ENCODE measurements around the gene OTUD6A. TPM values are rescaled to one million over a fixed set of nuclear protein-coding genes. Genes with fewer than 3 reads are reported as not detected.

Gene OTUD6A
- total RNA-seq, 1 donor from 2014 or later, result not detected

- DNase-seq (ENCODE audit: low read depth) (no peak), FAIRE-seq (no peak)
- H3K27me3 ChIP-seq (ENCODE audit: control insufficient read depth, insufficient read depth, low read length), result no peaks in the 10 kb centered on the region
- H3K4me3 ChIP-seq (ENCODE audit: low read depth, low read length), result no peak overlapping the region
- no peak for TF ChIP-seq CTCF (IDR thresholded peaks at IDR 0.05; ENCODE audit: insufficient read depth, low read length, severe bottlenecking)
- H3K36me3 ChIP-seq (ENCODE audit: control insufficient read depth, insufficient read depth, low read length), result no peaks in the 10 kb centered on the region
Measured at GRCh38 chrX:70025464-70025863, 36.8 kb upstream of the OTUD6A start.

GRCh38 chrX:70026112-70026850 lies 36.0 kb upstream of the OTUD6A start:
- DNase-seq (ENCODE audit: low read depth), result peak; percentile 53
- no peak for FAIRE-seq
- Histone ChIP-seq H3K36me3 (ENCODE audit: control insufficient read depth, insufficient read depth, low read length) (no peaks in the 10 kb centered on the region), H3K4me3 (ENCODE audit: low read depth, low read length) (no peak overlapping the region), H3K27me3 (ENCODE audit: control insufficient read depth, insufficient read depth, low read length) (no peaks in the 10 kb centered on the region)
- TF ChIP-seq CTCF (IDR thresholded peaks at IDR 0.05; ENCODE audit: insufficient read depth, low read length, severe bottlenecking), result no peak

- Histone ChIP-seq H3K4me3 (ENCODE audit: low read depth, low read length) (no peak overlapping the region), H3K27me3 (ENCODE audit: control insufficient read depth, insufficient read depth, low read length) (no peaks in the 10 kb centered on the region), H3K36me3 (ENCODE audit: control insufficient read depth, insufficient read depth, low read length) (no peaks in the 10 kb centered on the region)
- FAIRE-seq (no peak), DNase-seq (ENCODE audit: low read depth) (no peak)
- no peak for TF ChIP-seq CTCF (IDR thresholded peaks at IDR 0.05; ENCODE audit: insufficient read depth, low read length, severe bottlenecking)
Measured at GRCh38 chrX:70026851-70027200, 35.4 kb upstream of the OTUD6A start.

GRCh38 chrX:70029863-70030262 lies 32.4 kb upstream of the OTUD6A start:
- no peak for TF ChIP-seq CTCF (IDR thresholded peaks at IDR 0.05; ENCODE audit: insufficient read depth, low read length, severe bottlenecking)
- Histone ChIP-seq H3K4me3 (ENCODE audit: low read depth, low read length) (no peak overlapping the region), H3K27me3 (ENCODE audit: control insufficient read depth, insufficient read depth, low read length) (no peaks in the 10 kb centered on the region), H3K36me3 (ENCODE audit: control insufficient read depth, insufficient read depth, low read length) (no peaks in the 10 kb centered on the region)
- FAIRE-seq (no peak), DNase-seq (ENCODE audit: low read depth) (no peak)

GRCh38 chrX:70030301-70030767 lies 31.9 kb upstream of the OTUD6A start:
- Histone ChIP-seq H3K36me3 (ENCODE audit: control insufficient read depth, insufficient read depth, low read length) (no peaks in the 10 kb centered on the region), H3K27me3 (ENCODE audit: control insufficient read depth, insufficient read depth, low read length) (no peaks in the 10 kb centered on the region), H3K4me3 (ENCODE audit: low read depth, low read length) (no peak overlapping the region)
- peak; percentile 40 for FAIRE-seq
- peak; percentile 40 for DNase-seq (ENCODE audit: low read depth)
- TF ChIP-seq CTCF (IDR thresholded peaks at IDR 0.05; ENCODE audit: insufficient read depth, low read length, severe bottlenecking), result peak; percentile 69

- FAIRE-seq, result no peak
- no peak overlapping the region for H3K4me3 ChIP-seq (ENCODE audit: low read depth, low read length)
- TF ChIP-seq CTCF (IDR thresholded peaks at IDR 0.05; ENCODE audit: insufficient read depth, low read length, severe bottlenecking), result no peak
- H3K36me3 ChIP-seq (ENCODE audit: control insufficient read depth, insufficient read depth, low read length), result no peaks in the 10 kb centered on the region
- no peak for DNase-seq (ENCODE audit: low read depth)
- H3K27me3 ChIP-seq (ENCODE audit: control insufficient read depth, insufficient read depth, low read length), result no peaks in the 10 kb centered on the region
Measured at GRCh38 chrX:70032792-70033191, 29.5 kb upstream of the OTUD6A start.
